ENCODE results near the gene LRRC25.

LRRC25 gene

DNA sequence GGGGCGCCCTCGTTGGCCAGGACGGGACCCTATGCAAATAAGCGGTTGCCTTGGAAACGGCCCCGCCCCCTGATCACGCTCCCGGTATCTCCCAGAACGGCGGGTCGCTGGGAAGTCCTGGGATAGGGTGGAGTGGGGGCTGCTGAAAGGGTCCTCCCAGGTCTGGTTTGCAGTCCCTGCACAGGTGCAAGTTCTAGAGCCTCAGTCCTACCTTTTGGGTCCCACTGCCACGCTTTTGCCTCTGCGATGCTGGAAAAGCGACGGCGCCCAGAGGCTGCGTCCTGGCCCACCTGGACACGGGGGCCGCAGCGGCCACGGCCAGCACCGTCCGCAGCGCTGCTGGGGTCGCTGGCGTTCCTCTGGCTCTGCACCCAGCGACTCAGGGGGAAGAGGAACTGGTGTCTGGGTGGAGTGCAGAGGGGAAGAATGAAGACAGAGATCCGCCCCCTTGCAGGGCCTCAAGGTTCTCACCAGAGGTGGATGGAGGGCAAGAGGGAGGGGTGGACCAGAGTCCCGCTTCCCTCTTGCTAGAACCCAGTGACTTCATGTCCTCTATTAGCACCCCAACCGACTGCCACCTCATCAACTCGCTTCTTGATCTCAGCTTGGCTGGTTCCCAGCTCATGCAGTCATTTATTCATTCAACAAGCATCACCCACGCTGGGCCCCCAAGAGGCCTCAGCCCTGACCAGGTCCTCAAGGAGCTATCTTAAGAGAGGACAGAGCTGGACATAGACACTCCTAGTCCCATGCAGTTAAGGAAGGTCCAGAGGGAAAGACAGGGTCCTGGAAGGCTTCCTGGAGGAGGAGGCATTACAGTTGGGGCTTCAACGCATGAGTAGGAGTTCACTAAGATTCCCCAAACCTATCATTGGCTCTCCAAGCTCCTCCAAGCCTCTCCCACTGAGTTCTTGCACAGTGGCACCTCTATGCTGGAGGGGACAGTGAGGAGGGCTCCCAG, at the start of gene LRRC25:
LRRC25 (minus strand) TSS at position 381 of the 961 bp plus-strand sequence. CDS start 659 bp downstream, outside the sequence.
- DNase-seq, result no peak

GRCh38 chr19:18446811-18447359, 49.5 kb upstream of the LRRC25 start:
- no peak for DNase-seq

DNA sequence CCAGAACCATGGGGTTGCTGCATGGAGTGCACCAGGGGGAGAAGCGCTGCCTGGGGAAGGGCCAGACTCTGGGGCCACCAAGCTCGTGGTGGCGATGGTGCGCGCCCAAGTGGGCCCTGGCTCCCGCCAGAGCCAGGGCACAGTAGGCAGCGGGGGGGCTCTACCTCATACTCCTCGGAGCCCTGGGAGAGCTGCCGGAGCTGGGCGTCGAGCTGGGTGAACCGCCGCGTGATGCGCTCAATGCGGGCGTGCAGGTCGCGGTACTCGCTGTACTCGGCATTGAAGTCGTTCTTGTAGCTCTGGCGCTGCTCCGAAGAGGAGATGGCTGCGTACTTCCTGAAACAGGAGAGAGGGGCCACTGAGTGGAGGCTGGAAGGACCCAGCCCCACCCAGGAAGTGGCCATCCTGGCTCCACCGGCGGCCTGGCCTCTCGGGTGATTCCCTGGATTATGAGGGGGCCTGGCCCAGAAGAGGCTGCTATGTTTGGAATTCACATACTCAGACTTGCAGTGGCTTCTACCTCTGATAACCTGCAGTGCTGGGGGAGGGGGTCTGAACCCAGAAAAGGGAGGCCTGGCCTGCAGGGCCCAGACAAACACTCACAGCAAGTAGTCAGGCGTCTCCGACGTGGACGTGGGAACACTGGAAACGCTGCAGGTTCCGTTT, 48.9 kb upstream of the LRRC25 start:
- no peak for DNase-seq

- no peak for DNase-seq
Observed at GRCh38 chr19:18445262-18445948, 48.0 kb upstream of the LRRC25 start.

GRCh38 chr19:18444513-18444912, 47.1 kb upstream of the LRRC25 start:
- no peak for DNase-seq

GRCh38 chr19:18443831-18444230, 46.4 kb upstream of the LRRC25 start:
- DNase-seq, result no peak

GRCh38 chr19:18443406-18443805, 46.0 kb upstream of the LRRC25 start:
- DNase-seq, result no peak

DNA sequence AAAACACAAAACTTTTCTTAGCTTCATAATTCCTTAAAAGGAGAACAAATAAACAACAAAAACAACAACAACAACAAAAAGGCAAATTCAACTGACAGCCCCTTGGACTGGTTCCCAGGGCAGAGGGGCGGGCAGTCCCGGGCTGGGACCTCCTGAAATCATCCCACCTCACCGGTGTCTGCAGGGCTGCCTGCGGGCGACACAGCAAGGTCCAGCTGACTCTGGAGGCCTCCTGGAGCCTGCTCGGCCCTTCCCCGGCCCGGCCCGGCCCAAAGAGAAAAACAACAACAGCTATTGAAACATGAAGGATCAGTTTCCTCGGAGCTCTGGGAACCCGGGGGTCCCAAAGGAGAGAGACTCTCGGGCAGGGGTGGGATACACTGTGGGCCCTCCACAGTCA, 45.5 kb upstream of the LRRC25 start:
- DNase-seq, result no peak

- DNase-seq, result no peak
Observed at GRCh38 chr19:18441804-18442788, 44.7 kb upstream of the LRRC25 start.

DNA sequence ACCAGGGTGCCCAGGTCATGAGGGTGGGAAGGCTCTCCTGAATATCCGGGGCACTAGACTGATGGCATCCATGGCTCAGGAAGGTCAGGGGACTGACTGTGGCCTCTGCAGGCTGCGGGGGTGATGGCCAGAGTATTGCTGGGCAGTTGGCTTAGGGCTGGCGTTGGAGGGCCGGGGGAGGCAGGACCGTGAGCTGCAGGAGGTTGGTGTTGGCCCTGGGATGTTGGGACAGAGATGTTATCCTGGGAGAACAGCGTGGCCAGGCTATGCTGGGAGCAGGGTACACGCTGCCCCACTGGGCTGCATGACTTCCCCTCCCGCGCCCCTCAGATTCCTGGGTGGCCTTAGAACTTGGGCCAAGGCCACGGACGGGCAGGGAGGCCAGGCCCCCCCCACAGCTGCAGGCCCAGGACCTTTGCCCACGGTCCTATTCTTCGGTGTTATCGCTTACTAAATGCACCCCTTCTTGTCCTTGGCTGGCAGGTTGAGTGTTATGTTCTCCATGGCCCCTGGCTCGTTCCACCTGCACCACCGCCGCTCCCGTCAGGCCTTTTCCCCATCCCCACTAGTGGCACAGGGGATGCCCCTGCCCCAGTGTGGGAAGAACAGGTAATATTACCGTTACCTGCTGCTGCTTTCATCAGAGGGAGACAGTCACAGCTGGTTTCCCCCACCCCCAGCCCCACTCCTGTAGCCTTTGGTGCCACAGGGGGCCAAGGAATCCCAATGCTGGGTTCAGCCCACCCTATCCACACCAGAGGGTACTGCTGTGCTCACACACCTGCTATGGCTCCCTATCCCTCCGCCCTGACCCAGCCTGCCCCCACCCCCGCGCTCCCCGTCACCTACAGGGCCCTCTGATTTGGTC, 43.7 kb upstream of the LRRC25 start:
- no peak for DNase-seq

GRCh38 chr19:18440415-18440877, 43.0 kb upstream of the LRRC25 start:
- no peak for DNase-seq

DNA sequence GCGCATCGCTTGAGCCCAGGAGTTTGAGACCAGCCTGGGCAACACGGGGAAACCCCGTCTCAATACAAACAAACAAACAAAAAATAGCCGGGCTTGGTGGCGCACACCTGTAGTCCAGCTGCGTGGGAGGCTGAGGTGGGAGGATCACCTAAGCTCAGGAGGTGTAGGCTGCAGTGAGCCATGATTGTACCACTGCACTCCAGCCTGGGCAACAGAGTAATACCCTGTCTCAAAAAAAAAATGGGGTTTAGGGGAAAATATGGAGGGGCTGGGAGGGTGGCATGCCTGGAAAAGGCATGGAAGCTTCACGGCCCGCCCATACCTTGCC, 42.5 kb upstream of the LRRC25 start:
- no peak for DNase-seq

GRCh38 chr19:18439025-18439909, 41.8 kb upstream of the LRRC25 start:
- no peak for DNase-seq

GRCh38 chr19:18438331-18439024, 41.1 kb upstream of the LRRC25 start:
- no peak for DNase-seq

GRCh38 chr19:18437491-18438330, 40.3 kb upstream of the LRRC25 start, which contains the start of gene ISYNA1:
ISYNA1 (minus strand) TSS chr19:18438133; CDS start chr19:18437979, 154 bp downstream.
- no peak for DNase-seq

GRCh38 chr19:18436671-18437490, 39.5 kb upstream of the LRRC25 start:
- DNase-seq, result peak; percentile 44

Measured in NCI-H748 treated with DMSO at 0.1 percent for 48 hours (cell line).